ENCODE measurements around the gene SGMS2. TPM values are rescaled to one million over a fixed set of nuclear protein-coding genes. Genes with fewer than 3 reads are reported as not detected.

The SGMS2 gene
- total and polyA plus RNA-seq, 2 of the 4 experiments (the other 2 are of a cell fraction): 13.4 to 37.5 TPM

DNA sequence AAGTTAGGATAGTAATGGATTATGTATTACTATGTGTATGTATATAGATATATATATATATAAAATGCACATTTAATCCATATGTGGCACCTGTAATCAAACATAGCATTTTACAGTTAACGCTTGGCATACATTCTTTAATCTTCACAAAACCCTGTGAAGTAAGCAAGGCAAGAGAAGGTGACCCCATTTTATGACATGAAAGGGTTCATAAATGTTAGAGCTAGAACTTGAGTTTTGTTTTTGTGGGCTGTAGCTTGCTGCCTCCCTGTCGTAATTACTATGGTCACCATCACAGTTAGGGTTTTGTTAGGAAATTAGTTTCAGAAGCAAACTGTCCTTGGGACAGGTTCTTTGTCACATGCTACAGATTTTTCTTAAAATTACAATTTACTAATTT lies 92.8 kb downstream of the SGMS2 start:
- no TSS peak for BruUV-seq (replicated peaks)
- H3K36me3 ChIP-seq (ENCODE audit: control insufficient read depth, insufficient read depth, low read length): no peaks in the 10 kb centered on the region
- H2BK15ac ChIP-seq (ENCODE audit: low read depth, low read length): no peak overlapping the region
- H3K23ac ChIP-seq (ENCODE audit: low read depth, low read length): no peak overlapping the region
- H3K56ac ChIP-seq (ENCODE audit: extremely low read depth, insufficient read depth, low read length): no peak overlapping the region
- peaks cover 3% of the 10 kb centered on the region for H3K9me3 ChIP-seq (ENCODE audit: control insufficient read depth, insufficient read depth, low read length)
- DNase-seq: no peak
- no peak overlapping the region for H3K27ac ChIP-seq (ENCODE audit: insufficient read depth, low read length)
- H2AFZ ChIP-seq (replicated peaks; ENCODE audit: low read length, poor library complexity): no peak overlapping the region
- TF ChIP-seq, protein P1, sequence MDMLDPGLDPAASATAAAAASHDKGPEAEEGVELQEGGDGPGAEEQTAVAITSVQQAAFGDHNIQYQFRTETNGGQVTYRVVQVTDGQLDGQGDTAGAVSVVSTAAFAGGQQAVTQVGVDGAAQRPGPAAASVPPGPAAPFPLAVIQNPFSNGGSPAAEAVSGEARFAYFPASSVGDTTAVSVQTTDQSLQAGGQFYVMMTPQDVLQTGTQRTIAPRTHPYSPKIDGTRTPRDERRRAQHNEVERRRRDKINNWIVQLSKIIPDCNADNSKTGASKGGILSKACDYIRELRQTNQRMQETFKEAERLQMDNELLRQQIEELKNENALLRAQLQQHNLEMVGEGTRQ (IDR thresholded peaks at IDR 0.05; ENCODE audit: low read depth, low read length): no peak
- no peak for TF ChIP-seq CEBPB (IDR thresholded peaks at IDR 0.05; ENCODE audit: low read depth, low read length)
- no peak for TF ChIP-seq RAD21 (IDR thresholded peaks at IDR 0.05; ENCODE audit: low read length)
- no peak for TF ChIP-seq BHLHE40 (IDR thresholded peaks at IDR 0.05; ENCODE audit: low read depth, low read length)
- no peak for TF ChIP-seq RCOR1 (IDR thresholded peaks at IDR 0.05; ENCODE audit: insufficient replicate concordance, low read length)
- TF ChIP-seq POLR2A (IDR thresholded peaks at IDR 0.05; ENCODE audit: low read depth, low read length): no peak
- no peak for TF ChIP-seq MAZ (IDR thresholded peaks at IDR 0.05; ENCODE audit: borderline replicate concordance, low read depth, low read length)
- TF ChIP-seq NFE2L2 (IDR thresholded peaks at IDR 0.05; ENCODE audit: low read depth, low read length): no peak
- TF ChIP-seq SMC3 (IDR thresholded peaks at IDR 0.05; ENCODE audit: low read depth, low read length): no peak
- TF ChIP-seq, protein P2, sequence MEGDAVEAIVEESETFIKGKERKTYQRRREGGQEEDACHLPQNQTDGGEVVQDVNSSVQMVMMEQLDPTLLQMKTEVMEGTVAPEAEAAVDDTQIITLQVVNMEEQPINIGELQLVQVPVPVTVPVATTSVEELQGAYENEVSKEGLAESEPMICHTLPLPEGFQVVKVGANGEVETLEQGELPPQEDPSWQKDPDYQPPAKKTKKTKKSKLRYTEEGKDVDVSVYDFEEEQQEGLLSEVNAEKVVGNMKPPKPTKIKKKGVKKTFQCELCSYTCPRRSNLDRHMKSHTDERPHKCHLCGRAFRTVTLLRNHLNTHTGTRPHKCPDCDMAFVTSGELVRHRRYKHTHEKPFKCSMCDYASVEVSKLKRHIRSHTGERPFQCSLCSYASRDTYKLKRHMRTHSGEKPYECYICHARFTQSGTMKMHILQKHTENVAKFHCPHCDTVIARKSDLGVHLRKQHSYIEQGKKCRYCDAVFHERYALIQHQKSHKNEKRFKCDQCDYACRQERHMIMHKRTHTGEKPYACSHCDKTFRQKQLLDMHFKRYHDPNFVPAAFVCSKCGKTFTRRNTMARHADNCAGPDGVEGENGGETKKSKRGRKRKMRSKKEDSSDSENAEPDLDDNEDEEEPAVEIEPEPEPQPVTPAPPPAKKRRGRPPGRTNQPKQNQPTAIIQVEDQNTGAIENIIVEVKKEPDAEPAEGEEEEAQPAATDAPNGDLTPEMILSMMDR (conservative IDR thresholded peaks at IDR 0.05; ENCODE audit: low read depth, low read length): no peak
- no peak for TF ChIP-seq MAFK (IDR thresholded peaks at IDR 0.05; ENCODE audit: low read depth, low read length)
- no peak for TF ChIP-seq CHD1 (IDR thresholded peaks at IDR 0.05; ENCODE audit: low read depth, low read length)
- TF ChIP-seq RFX5 (IDR thresholded peaks at IDR 0.05; ENCODE audit: low read depth, low read length): no peak
- intact Hi-C loops (cut with micrococcal nuclease): loop anchor here (5.0 to 10.0 kb wide), 2 partner anchors 643 to 720 kb away; no protein-coding TSS in a partner anchor
- H3K4me1 ChIP-seq (ENCODE audit: control insufficient read depth, insufficient read depth, low read length): no peaks in the 10 kb centered on the region
- no peak overlapping the region for H2BK5ac ChIP-seq (ENCODE audit: low read depth, low read length, poor library complexity, severe bottlenecking)
- no peaks in the 10 kb centered on the region; the same call in 1 of the 2 replicates for H3K27me3 ChIP-seq (ENCODE audit: control insufficient read depth, insufficient read depth, low read length)
- H4K91ac ChIP-seq (ENCODE audit: insufficient read depth, low read depth, low read length): no peak overlapping the region
- H2AK9ac ChIP-seq (replicated peaks; ENCODE audit: low read depth, low read length, poor library complexity): no peak overlapping the region
- H2BK20ac ChIP-seq (ENCODE audit: low read depth, low read length): no peak overlapping the region
- ATAC-seq (ENCODE audit: low read depth): no peak
- no peak overlapping the region for H3K18ac ChIP-seq (ENCODE audit: low read depth, low read length)
- no peak overlapping the region for H3K4me3 ChIP-seq (ENCODE audit: insufficient read depth, low read depth, low read length)
- H2BK120ac ChIP-seq (ENCODE audit: low read depth, low read length): no peak overlapping the region
- no peak overlapping the region for H3K9ac ChIP-seq (ENCODE audit: low read depth, low read length)
- H4K8ac ChIP-seq (ENCODE audit: low read depth in 2 of 2, low read length in 2 of 2): no peak overlapping the region
- no peak overlapping the region for H3K14ac ChIP-seq (replicated peaks; ENCODE audit: low read depth, low read length)
- in situ Hi-C loops (cut with MboI; ENCODE audit: low sequenced_read_pairs): no loop called here
- dilution Hi-C loops (cut with HindIII; ENCODE audit: low sequenced_read_pairs, unreplicated experiment): no loop called here
- no peak overlapping the region for H3K4me2 ChIP-seq (ENCODE audit: low read depth, low read length)
- H3K79me1 ChIP-seq (ENCODE audit: low read depth in 1 of 2, low read length in 2 of 2): no peaks in the 10 kb centered on the region
- ChIA-PET POLR2A (ENCODE audit: unreplicated experiment) (no interaction called here), CTCF (no interaction called here)
- no peak overlapping the region for H2AK5ac ChIP-seq (ENCODE audit: low read depth, low read length)
- no CpG with 5 or more reads among the region's 2 CpGs for WGBS, 2 experiments (ENCODE audit: extremely low coverage in 2 of 2, insufficient read length in 1 of 2)
- no peak overlapping the region for H4K5ac ChIP-seq (ENCODE audit: low read depth, low read length)
- H4K20me1 ChIP-seq (ENCODE audit: insufficient read depth, low read length): no peaks in the 10 kb centered on the region
- peaks cover 2% of the 10 kb centered on the region; the same call in 1 of the 2 replicates for H3K9me1 ChIP-seq (ENCODE audit: insufficient read depth, low read length)
- H3K4ac ChIP-seq (ENCODE audit: low read depth, low read length): no peak overlapping the region
